H9 (cell line): ENCODE data around the gene EME1. TPM values are rescaled to one million over a fixed set of nuclear protein-coding genes. Genes with fewer than 3 reads are reported as not detected.

ENCODE experiments used
- DNase-seq: peaks from one replicate; pipeline ENCODE4 v3.0.0-alpha.2; 2017
- H2AFZ ChIP-seq: one replicate; pipeline ENCODE4 v1.6.1; 2013; ENCODE audit warnings: mild to moderate bottlenecking, low read length, control low read depth, moderate library complexity
- H2AK5ac ChIP-seq: 2 replicates; pipeline ENCODE4 v1.6.1; 2013; ENCODE audit warnings: low read length, control low read depth, mixed read lengths; ENCODE audit not compliant: insufficient read length
- H2BK120ac ChIP-seq: one replicate; pipeline ENCODE4 v1.6.1; 2013; ENCODE audit warnings: low read depth, mild to moderate bottlenecking, low read length, control low read depth, inconsistent platforms; ENCODE audit not compliant: poor library complexity, severe bottlenecking
- H2BK12ac ChIP-seq: 2 replicates; pipeline ENCODE4 v1.6.1; 2013; ENCODE audit warnings: low read length, control low read depth, mixed read lengths, low read depth; ENCODE audit not compliant: insufficient read length
- H2BK15ac ChIP-seq: 2 replicates; pipeline ENCODE4 v1.6.1; 2013; ENCODE audit warnings: low read depth, low read length, control low read depth
- H2BK20ac ChIP-seq: one replicate; pipeline ENCODE4 v1.6.1; 2013; ENCODE audit warnings: low read depth, mild to moderate bottlenecking, low read length, control low read depth, inconsistent platforms; ENCODE audit not compliant: poor library complexity, severe bottlenecking
- H2BK5ac ChIP-seq: 2 replicates; pipeline ENCODE4 v1.6.1; 2013; ENCODE audit warnings: low read length, control low read depth, mixed read lengths; ENCODE audit not compliant: insufficient read length
- H3K14ac ChIP-seq: 2 replicates; pipeline ENCODE4 v1.6.1; 2013; ENCODE audit warnings: low read length, control low read depth; ENCODE audit not compliant: insufficient read depth
- H3K18ac ChIP-seq: 2 replicates; pipeline ENCODE4 v1.6.1; 2013; ENCODE audit warnings: low read depth, mild to moderate bottlenecking, mixed read lengths, low read length, control low read depth; ENCODE audit not compliant: insufficient read length
- H3K23ac ChIP-seq: 2 replicates; pipeline ENCODE4 v1.6.1; 2013; ENCODE audit warnings: low read length, control low read depth, mixed read lengths, low read depth; ENCODE audit not compliant: insufficient read length
- H3K23me2 ChIP-seq: 2 replicates; pipeline ENCODE4 v1.6.1; 2013; ENCODE audit warnings: low read depth, mild to moderate bottlenecking, mixed read lengths, low read length, control low read depth; ENCODE audit not compliant: insufficient read length, poor library complexity, severe bottlenecking
- H3K27ac ChIP-seq: 2 replicates; pipeline ENCODE4 v1.5.1; 2013; ENCODE audit warnings: low read length, control low read depth, mixed read lengths, low read depth; ENCODE audit not compliant: insufficient read length
- H3K27me3 ChIP-seq: 2 replicates; pipeline ENCODE4 v1.6.1; 2013; ENCODE audit warnings: low read length, control low read depth, inconsistent platforms; ENCODE audit not compliant: insufficient read depth
- H3K4ac ChIP-seq: 2 replicates; pipeline ENCODE4 v1.6.1; 2013; ENCODE audit warnings: low read depth, mild to moderate bottlenecking, control low read depth, inconsistent platforms, low read length, moderate library complexity
- H3K4me1 ChIP-seq: 2 replicates; pipeline ENCODE4 v1.6.1; 2013; ENCODE audit warnings: low read length, control low read depth, inconsistent platforms; ENCODE audit not compliant: insufficient read depth
- H3K4me2 ChIP-seq: 2 replicates; pipeline ENCODE4 v1.6.1; 2013; ENCODE audit warnings: low read length, control low read depth, mixed read lengths; ENCODE audit not compliant: insufficient read length, insufficient read depth
- H3K56ac ChIP-seq: 2 replicates; pipeline ENCODE4 v1.6.1; 2013; ENCODE audit warnings: low read depth, mild to moderate bottlenecking, mixed read lengths, low read length, control low read depth; ENCODE audit not compliant: insufficient read length
- H3K79me1 ChIP-seq: 2 replicates; pipeline ENCODE4 v1.6.1; 2013; ENCODE audit warnings: low read depth, mild to moderate bottlenecking, moderate library complexity, low read length, control low read depth, inconsistent platforms; ENCODE audit not compliant: insufficient read depth, poor library complexity, severe bottlenecking
- H3K79me2 ChIP-seq: 2 replicates; pipeline ENCODE4 v1.6.1; 2013; ENCODE audit warnings: low read length, control low read depth, inconsistent platforms; ENCODE audit not compliant: insufficient read depth
- H3K9ac ChIP-seq: 2 replicates; pipeline ENCODE4 v1.6.1; 2013; ENCODE audit warnings: low read length, control low read depth, mixed read lengths; ENCODE audit not compliant: insufficient read length; ENCODE audit errors: extremely low read depth
- H3K9me3 ChIP-seq: one replicate; pipeline ENCODE4 v1.6.1; 2013; ENCODE audit warnings: low read depth, low read length, inconsistent platforms; ENCODE audit not compliant: control insufficient read depth
- H3T11ph ChIP-seq: one replicate; pipeline ENCODE4 v1.6.1; 2013; ENCODE audit warnings: mild to moderate bottlenecking, low read length, control low read depth, inconsistent platforms
- H4K20me1 ChIP-seq: one replicate; pipeline ENCODE4 v1.6.1; 2013; ENCODE audit not compliant: control insufficient read depth, insufficient read length, insufficient read depth
- H4K5ac ChIP-seq: 2 replicates; pipeline ENCODE4 v1.6.1; 2013; ENCODE audit warnings: low read depth, mild to moderate bottlenecking, mixed read lengths, low read length, control low read depth; ENCODE audit not compliant: insufficient read length
- H4K8ac ChIP-seq: replicated peaks from 2 replicates; pipeline ENCODE4 v1.6.1; 2013; ENCODE audit warnings: low read length, control low read depth, mixed read lengths, low read depth; ENCODE audit not compliant: insufficient read length
- H4K91ac ChIP-seq: 2 replicates; pipeline ENCODE4 v1.6.1; 2013; ENCODE audit warnings: low read depth, mild to moderate bottlenecking, moderate library complexity, mixed read lengths, low read length, control low read depth; ENCODE audit not compliant: insufficient read length
- H3K27ac Mint-ChIP-seq, 3 experiments: 2 replicates in 2 of 3; 3 replicates in 1 of 3; pipeline ENCODE4 v1.8.0; 2020 to 2021; ENCODE audit warnings: mixed read lengths in 3 of 3, mild to moderate bottlenecking in 1 of 3, moderate library complexity in 1 of 3
- H3K27me3 Mint-ChIP-seq: 2 replicates; pipeline ENCODE4 v1.8.0; 2021; ENCODE audit warnings: low read depth, mild to moderate bottlenecking, moderate library complexity, mixed read lengths
- H3K36me3 Mint-ChIP-seq, 3 experiments: 2 replicates in 2 of 3; 3 replicates in 1 of 3; pipeline ENCODE4 v1.8.0; 2020 to 2021; ENCODE audit warnings: low read depth in 3 of 3, mixed read lengths in 3 of 3; ENCODE audit not compliant: insufficient read depth in 1 of 3
- H3K4me1 Mint-ChIP-seq, 2 experiments: 2 replicates each; pipeline ENCODE4 v1.8.0; 2020; ENCODE audit warnings: mixed read lengths in 2 of 2
- H3K4me3 Mint-ChIP-seq, 2 experiments: 2 replicates in 1 of 2; 3 replicates in 1 of 2; pipeline ENCODE4 v1.8.0; 2020 to 2021; ENCODE audit warnings: mild to moderate bottlenecking in 2 of 2, mixed read lengths in 2 of 2, moderate library complexity in 1 of 2
- H3K9me3 Mint-ChIP-seq, 2 experiments: 2 replicates in 1 of 2; 3 replicates in 1 of 2; pipeline ENCODE4 v1.8.0; 2020; ENCODE audit warnings: mild to moderate bottlenecking in 2 of 2, mixed read lengths in 2 of 2, moderate library complexity in 1 of 2
- CTCF ChIP-seq: fragments of 200-600 bp; sonication (generic); conservative IDR thresholded peaks from 3 replicates; pipeline ENCODE4 v1.8.0; 2021; ENCODE audit warnings: antibody characterized with exemption, mild to moderate bottlenecking
- WGBS: extraction: QIAGEN DNeasy Blood & Tissue Kit; methylation state at CpG from one replicate; pipeline ENCODE4 v1.1.7; 2013; ENCODE audit warnings: missing lambda C conversion rate, low lambda C conversion rate, mixed read lengths; ENCODE audit not compliant: insufficient read length; ENCODE audit errors: extremely low coverage; 5-methylcytosine and 5-hydroxymethylcytosine counted together
- total RNA-seq: library from RNA; stranded (reverse); gene quantifications from 2 replicates; pipeline ENCODE4 v1.2.1, GENCODE V29; 2021

The EME1 gene
- total RNA-seq, 1 experiment from 2014 or later = 15.1 TPM

- no peaks in the 10 kb centered on the region for H4K20me1 ChIP-seq
- no peak overlapping the region for H3K4me2 ChIP-seq
- H3K4ac ChIP-seq = no peak overlapping the region
- no peak overlapping the region for H2AFZ ChIP-seq
- H3K23ac ChIP-seq = no peak overlapping the region
- H3K27me3 ChIP-seq = no peaks in the 10 kb centered on the region; the same call in 1 of the 2 replicates
- H3K27ac ChIP-seq = no peak overlapping the region
- peak overlapping the region in 1 of 2 experiments; percentile 26; a peak in 2 of 5 replicates for H3K4me3 Mint-ChIP-seq
- H2AK5ac ChIP-seq = no peak overlapping the region
- H3K27ac Mint-ChIP-seq = no peak overlapping the region
- no peak overlapping the region for H3K9ac ChIP-seq
- H2BK20ac ChIP-seq = no peak overlapping the region
- H4K5ac ChIP-seq = no peak overlapping the region
- H3K14ac ChIP-seq = no peak overlapping the region
- peaks cover under 1 to 7% (median under 1%) of the 10 kb centered on the region in 3 experiments; a peak in 6 of 7 replicates for H3K36me3 Mint-ChIP-seq
- DNase-seq = no peak
- no peak overlapping the region for H2BK5ac ChIP-seq
- peaks cover 21% of the 10 kb centered on the region for H3K27me3 Mint-ChIP-seq
- H2BK12ac ChIP-seq = no peak overlapping the region
- no peak overlapping the region for H2BK15ac ChIP-seq
- H3K79me1 ChIP-seq = no peaks in the 10 kb centered on the region
- no peak overlapping the region for H4K8ac ChIP-seq
- no CpG with 5 or more reads among the region's 9 CpGs for WGBS
- H3K9me3 ChIP-seq = no peaks in the 10 kb centered on the region
- no peak overlapping the region for H2BK120ac ChIP-seq
- peaks cover 16 to 20% of the 10 kb centered on the region in 2 experiments for H3K4me1 Mint-ChIP-seq
- peaks cover 9 to 11% of the 10 kb centered on the region in 2 experiments for H3K9me3 Mint-ChIP-seq
- H4K91ac ChIP-seq = no peak overlapping the region
- H3K18ac ChIP-seq = no peak overlapping the region
- no peaks in the 10 kb centered on the region; the same call in 1 of the 2 replicates for H3K4me1 ChIP-seq
- no peak overlapping the region for H3T11ph ChIP-seq
- no peaks in the 10 kb centered on the region for H3K79me2 ChIP-seq
- no peak overlapping the region for H3K56ac ChIP-seq
- H3K23me2 ChIP-seq = peaks cover 12% of the 10 kb centered on the region
- no peak for TF ChIP-seq CTCF
Measured at GRCh38 chr17:50424246-50424995, 51.4 kb downstream of the EME1 start.
